ENCODE measurements around the gene PTGES. TPM values are rescaled to one million over a fixed set of nuclear protein-coding genes. Genes with fewer than 3 reads are reported as not detected.

Gene PTGES
- total RNA-seq, 1 experiment from 2014 or later = 4.0 TPM

GRCh38 chr9:129697656-129698253 lies 55.1 kb downstream of the PTGES start:
- H3K4me3 ChIP-seq (ENCODE audit: low read depth, low read length) = peak overlapping the region; percentile 49
- H3K27me3 ChIP-seq (replicated peaks; ENCODE audit: control insufficient read depth, insufficient read depth, low read length) = peaks cover 2% of the 10 kb centered on the region
- H3K36me3 Mint-ChIP-seq (ENCODE audit: insufficient read depth, unreplicated experiment) = no peaks in the 10 kb centered on the region
- TF ChIP-seq CTCF (IDR thresholded peaks at IDR 0.05; ENCODE audit: insufficient read depth in 1 of 2, low read depth in 1 of 2, low read length in 1 of 2, severe bottlenecking in 1 of 2, unreplicated experiment in 1 of 2) = no peak
- H3K9me3 ChIP-seq = no peaks in the 10 kb centered on the region
- CTCF ChIA-PET = interaction anchor here (0.6 kb wide), 1 partner anchor 527 kb away, joined by 3 read pairs; no protein-coding TSS in a partner anchor
- H3K9me3 Mint-ChIP-seq (ENCODE audit: unreplicated experiment) = no peaks in the 10 kb centered on the region
- no peaks in the 10 kb centered on the region for H3K4me1 ChIP-seq
- H3K27me3 Mint-ChIP-seq (ENCODE audit: insufficient read depth, unreplicated experiment) = peaks cover 12% of the 10 kb centered on the region
- peaks cover 5% of the 10 kb centered on the region for H3K4me1 Mint-ChIP-seq (ENCODE audit: low read depth, unreplicated experiment)
- POLR2A ChIA-PET = no interaction called here
- DNase-seq = no peak
- peak overlapping the region; percentile 88 for H3K4me3 Mint-ChIP-seq (ENCODE audit: unreplicated experiment)
- no TSS peak for BruUV-seq (replicated peaks)
- H3K27ac Mint-ChIP-seq (ENCODE audit: unreplicated experiment) = no peak overlapping the region
- intact Hi-C loops (cut with micrococcal nuclease; ENCODE audit: unreplicated experiment) = no loop called here
- H3K36me3 ChIP-seq (ENCODE audit: control insufficient read depth, insufficient read depth, low read length) = no peaks in the 10 kb centered on the region

- DNase-seq = peak in 1 of 2 experiments; percentile 18
- Histone ChIP-seq H3K36me3 (ENCODE audit: control insufficient read depth, insufficient read depth, low read length) (no peaks in the 10 kb centered on the region), H3K4me3 (ENCODE audit: low read depth, low read length) (peak overlapping the region; percentile 49), H3K4me1 (no peaks in the 10 kb centered on the region), H3K9me3 (no peaks in the 10 kb centered on the region), H3K27me3 (replicated peaks; ENCODE audit: control insufficient read depth, insufficient read depth, low read length) (peaks cover 2% of the 10 kb centered on the region)
- Mint-ChIP-seq H3K36me3 (ENCODE audit: insufficient read depth, unreplicated experiment) (no peaks in the 10 kb centered on the region), H3K4me1 (ENCODE audit: low read depth, unreplicated experiment) (peaks cover 5% of the 10 kb centered on the region), H3K27ac (ENCODE audit: unreplicated experiment) (no peak overlapping the region), H3K9me3 (ENCODE audit: unreplicated experiment) (no peaks in the 10 kb centered on the region), H3K27me3 (ENCODE audit: insufficient read depth, unreplicated experiment) (peaks cover 9% of the 10 kb centered on the region), H3K4me3 (ENCODE audit: unreplicated experiment) (peak overlapping the region; percentile 88)
- intact Hi-C loops (cut with micrococcal nuclease; ENCODE audit: unreplicated experiment) = no loop called here
- ChIA-PET POLR2A (no interaction called here), CTCF (no interaction called here)
- no peak for TF ChIP-seq CTCF (IDR thresholded peaks at IDR 0.05; ENCODE audit: insufficient read depth in 1 of 2, low read depth in 1 of 2, low read length in 1 of 2, severe bottlenecking in 1 of 2, unreplicated experiment in 1 of 2)
- no TSS peak for BruUV-seq (replicated peaks)
Measured at GRCh38 chr9:129696944-129697655, 55.7 kb downstream of the PTGES start.

- ChIA-PET POLR2A (no interaction called here), CTCF (no interaction called here)
- H3K27me3 ChIP-seq (replicated peaks; ENCODE audit: control insufficient read depth, insufficient read depth, low read length) = peaks cover 2% of the 10 kb centered on the region
- H3K9me3 ChIP-seq = no peaks in the 10 kb centered on the region
- intact Hi-C loops (cut with micrococcal nuclease; ENCODE audit: unreplicated experiment) = no loop called here
- TF ChIP-seq CTCF (IDR thresholded peaks at IDR 0.05; ENCODE audit: insufficient read depth in 1 of 2, low read depth in 1 of 2, low read length in 1 of 2, severe bottlenecking in 1 of 2, unreplicated experiment in 1 of 2) = no peak
- Mint-ChIP-seq H3K27me3 (ENCODE audit: insufficient read depth, unreplicated experiment) (peaks cover 7% of the 10 kb centered on the region), H3K9me3 (ENCODE audit: unreplicated experiment) (no peaks in the 10 kb centered on the region), H3K4me1 (ENCODE audit: low read depth, unreplicated experiment) (peaks cover 5% of the 10 kb centered on the region), H3K27ac (ENCODE audit: unreplicated experiment) (no peak overlapping the region), H3K4me3 (ENCODE audit: unreplicated experiment) (peak overlapping the region; percentile 27), H3K36me3 (ENCODE audit: insufficient read depth, unreplicated experiment) (no peaks in the 10 kb centered on the region)
- no peaks in the 10 kb centered on the region for H3K4me1 ChIP-seq
- H3K4me3 ChIP-seq (ENCODE audit: low read depth, low read length) = no peak overlapping the region
- H3K36me3 ChIP-seq (ENCODE audit: control insufficient read depth, insufficient read depth, low read length) = no peaks in the 10 kb centered on the region
- DNase-seq = no peak
- no TSS peak for BruUV-seq (replicated peaks)
Measured at GRCh38 chr9:129695870-129696269, 57.0 kb downstream of the PTGES start.
